NCI-H748 (cell line): ENCODE results near the gene IVL.

ENCODE experiments used
- DNase-seq: peaks from one replicate; lab custom pipeline; 2025; ENCODE audit not compliant: unreplicated experiment; lab: John Stamatoyannopoulos, UW

The IVL gene

DNA sequence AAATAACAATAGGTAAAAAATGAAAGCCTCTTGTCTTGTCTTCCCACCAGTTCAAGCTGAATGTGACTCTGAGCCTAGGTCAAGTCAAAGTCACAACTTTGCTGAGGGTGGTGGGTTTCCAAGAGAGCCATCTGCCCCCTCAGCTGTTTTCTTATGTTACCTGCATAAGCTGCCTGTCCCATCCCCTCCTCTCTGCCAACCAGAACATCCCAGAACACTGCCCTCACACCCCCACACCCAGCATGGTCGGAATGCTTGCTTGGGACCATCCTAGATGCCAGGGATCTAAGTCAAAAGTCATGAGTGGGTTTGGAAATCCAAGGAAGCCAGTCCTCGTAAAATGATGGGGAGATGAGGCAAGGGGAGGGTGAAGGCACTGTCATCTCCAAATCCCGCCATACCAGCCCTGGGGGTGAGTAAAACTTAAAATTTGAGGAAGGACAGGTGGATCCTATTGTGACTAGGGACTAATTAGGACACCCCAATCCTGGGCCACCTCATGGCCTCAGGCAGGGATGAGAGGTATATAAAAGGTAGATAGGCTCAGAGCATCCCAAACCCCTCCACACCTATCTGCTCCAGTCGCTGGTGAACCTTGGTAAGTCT is 38.4 kb downstream of the IVL start, which contains the start of gene SPRR5:
SPRR5 (plus strand) TSS at position 556 of the 606 bp plus-strand sequence. CDS start 1,349 bp downstream, outside the sequence.
- no peak for DNase-seq

- no peak for DNase-seq
Observed at GRCh38 chr1:152951711-152952110, 43.4 kb downstream of the IVL start.

DNA sequence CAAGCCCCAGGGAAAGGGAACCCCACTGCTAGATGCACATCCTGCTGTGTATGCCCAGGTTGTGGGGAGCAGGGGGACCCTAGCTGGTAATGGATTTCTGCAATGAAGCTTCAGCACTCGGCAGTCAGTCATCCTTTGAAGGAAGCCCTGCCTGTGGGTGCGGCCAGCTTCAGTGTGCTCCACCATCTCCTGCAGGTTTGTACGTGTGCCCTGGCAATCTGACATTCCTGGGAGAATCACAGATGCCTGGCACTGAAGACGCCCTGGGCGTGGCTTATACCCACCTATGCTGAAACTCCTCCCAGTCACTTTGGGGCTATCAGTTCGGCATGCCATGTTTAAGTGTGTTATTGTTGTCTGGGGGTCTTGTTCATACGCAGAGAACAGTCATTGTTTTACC is 45.4 kb downstream of the IVL start:
- no peak for DNase-seq

DNA sequence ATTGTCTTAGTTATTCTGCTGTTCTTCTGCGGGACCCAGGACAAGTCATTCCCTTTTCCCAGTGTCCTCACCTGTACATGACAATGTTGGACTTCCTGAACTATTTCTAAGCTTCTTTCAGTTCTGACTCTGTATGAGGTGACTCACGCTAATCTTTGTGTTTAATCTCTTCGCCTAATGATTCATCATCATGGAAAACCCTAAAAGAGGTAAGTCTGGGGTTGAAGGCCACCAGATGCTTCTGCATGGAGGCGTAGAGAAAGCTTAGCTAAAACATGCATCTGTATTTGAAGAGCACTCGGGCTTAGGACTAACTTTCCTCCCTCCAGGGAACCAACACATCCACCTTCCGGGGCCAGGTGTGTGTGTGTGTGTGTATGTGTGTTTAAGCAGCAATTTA is 46.1 kb downstream of the IVL start:
- no peak for DNase-seq

DNA sequence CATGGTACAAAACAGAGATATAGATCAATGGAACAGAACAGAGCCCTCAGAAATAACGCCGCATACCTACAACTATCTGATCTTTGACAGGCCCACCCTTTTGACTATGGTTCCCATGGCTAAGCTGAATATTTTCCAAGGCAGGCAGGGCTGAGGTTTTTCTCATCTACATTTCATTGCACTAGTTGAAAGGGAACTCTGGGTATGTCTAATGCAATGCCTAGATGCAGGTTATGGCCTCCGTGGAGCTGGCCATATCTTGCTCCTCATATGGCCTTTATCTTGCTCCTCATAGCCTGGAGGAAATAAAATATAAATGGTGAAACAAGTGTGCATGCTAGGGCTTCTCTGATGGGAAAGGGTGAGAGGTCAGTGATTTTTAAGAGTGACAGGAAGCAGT is 49.2 kb downstream of the IVL start:
- DNase-seq, result no peak

DNA sequence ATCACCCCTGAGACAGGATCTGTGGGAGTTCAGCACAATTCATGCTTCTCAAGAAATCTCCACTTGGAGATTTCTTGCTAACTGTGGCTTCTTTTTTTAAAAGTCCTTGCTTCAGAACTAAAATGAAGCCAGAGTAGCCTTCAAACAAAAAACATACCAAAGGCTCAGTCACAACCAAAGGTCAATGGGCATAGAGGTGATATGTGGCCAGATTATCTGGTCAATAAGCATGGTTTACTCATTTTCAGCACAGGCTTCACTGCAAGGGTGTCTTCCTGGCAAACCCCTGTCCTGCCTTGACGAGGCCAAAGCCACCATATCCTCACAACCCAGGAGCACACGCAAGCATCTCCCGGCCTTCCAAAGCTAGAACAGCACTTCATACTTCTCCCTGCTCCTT is 50.9 kb downstream of the IVL start:
- no peak for DNase-seq

DNA sequence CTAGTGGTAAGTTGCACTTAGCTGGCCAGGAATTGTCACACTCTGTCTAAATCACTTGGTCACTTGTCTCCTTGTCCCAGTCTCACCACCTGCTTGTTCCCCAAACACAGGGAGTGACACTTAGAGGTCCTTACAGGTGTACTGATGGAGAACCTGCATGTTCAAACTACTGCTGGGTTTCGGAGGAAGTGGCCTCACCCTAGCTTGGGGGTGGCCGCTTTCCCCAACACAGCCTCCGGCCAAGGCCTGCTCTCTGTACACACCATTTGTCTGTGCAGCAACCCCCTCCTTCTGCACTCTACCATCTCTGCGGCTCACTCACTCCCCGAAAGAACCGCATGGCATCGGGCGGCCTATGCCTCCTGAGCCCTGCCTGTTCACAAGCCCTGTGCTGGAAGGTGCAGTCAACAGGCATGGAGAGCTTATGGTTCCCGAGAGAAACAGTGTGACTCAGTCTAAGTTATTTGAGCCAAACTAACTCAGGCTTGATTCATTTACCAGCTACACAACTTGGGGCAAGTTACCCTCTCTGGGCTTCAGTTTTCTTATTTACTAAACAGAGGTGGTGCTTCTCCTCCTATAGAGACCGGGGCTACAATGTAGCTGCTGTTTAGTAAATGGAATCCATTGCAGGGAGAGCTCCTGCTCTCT is 51.6 kb downstream of the IVL start:
- no peak for DNase-seq

DNA sequence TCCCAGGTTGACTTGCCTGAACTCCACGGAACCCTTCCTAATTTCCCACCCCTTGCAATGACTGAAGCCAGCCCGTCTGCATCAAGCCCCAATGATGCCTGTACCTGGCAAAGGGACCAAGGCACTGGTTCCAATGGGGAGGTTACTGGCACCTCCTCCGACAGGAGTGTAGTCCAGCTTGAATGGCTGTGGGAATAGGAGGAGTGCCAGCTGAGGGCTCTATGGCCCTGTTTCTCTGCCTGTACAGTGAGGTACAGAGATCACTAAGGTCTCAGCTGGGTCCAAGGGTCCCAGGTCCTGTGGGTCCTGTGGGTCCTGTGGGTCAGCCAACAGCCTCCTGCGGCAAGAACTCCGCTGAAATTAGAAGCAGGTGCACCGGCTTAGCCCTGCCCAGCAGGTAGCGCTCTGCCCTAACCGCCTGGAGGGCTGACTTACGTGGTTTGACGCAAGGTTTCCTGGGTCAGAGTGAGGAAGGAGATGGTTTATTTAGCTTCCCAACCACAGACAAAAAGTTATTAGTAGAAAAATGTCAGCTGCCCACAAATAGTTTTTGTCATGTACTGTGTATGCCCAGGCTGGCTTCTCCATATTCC is 52.2 kb downstream of the IVL start:
- peak; percentile 33 for DNase-seq
